IMR-90 (cell line): ENCODE data around the gene ROBO1. TPM values are rescaled to one million over a fixed set of nuclear protein-coding genes. Genes with fewer than 3 reads are reported as not detected.

Experiments used
- ATAC-seq: fragments of 200-7000 bp; cut with Tn5 transposase; 2 replicates; pipeline ENCODE4 v1.9.1; 2020; ENCODE audit warnings: low read depth, mild to moderate bottlenecking, moderate library complexity
- BruUV-seq: library from RNA; stranded (reverse); fragments of 400-500 nt; replicated peaks from 2 replicates; lab custom pipeline; 2021; lab: Mats Ljungman, UMichigan
- CTCF ChIA-PET: fragments of 300-600 bp; formaldehyde crosslinking; extraction: SDS; loops from one replicate; lab custom pipeline; 2021; ENCODE audit warnings: antibody characterized with exemption; lab: Yijun Ruan, JAX
- POLR2A ChIA-PET: fragments of 300-600 bp; sonication (Branson Sonifier 250); formaldehyde crosslinking; loops from one replicate; lab custom pipeline; 2022; ENCODE audit warnings: antibody characterized with exemption; ENCODE audit not compliant: unreplicated experiment; lab: Charles Lee
- DNase-seq: peaks from one replicate; pipeline ENCODE4 v3.0.0; 2013
- H2AFZ ChIP-seq: replicated peaks from 2 replicates; pipeline ENCODE3; 2013; ENCODE audit warnings: low read length, mild to moderate bottlenecking; ENCODE audit not compliant: poor library complexity
- H2AK5ac ChIP-seq: 2 replicates; pipeline ENCODE4 v1.6.1; 2013; ENCODE audit warnings: low read depth, low read length, inconsistent platforms
- H2AK9ac ChIP-seq: replicated peaks from 2 replicates; pipeline ENCODE3; 2013; ENCODE audit warnings: mild to moderate bottlenecking, low read depth, low read length, moderate library complexity; ENCODE audit not compliant: poor library complexity
- H2BK120ac ChIP-seq: 2 replicates; pipeline ENCODE4 v1.6.1; 2013; ENCODE audit warnings: low read depth, low read length, inconsistent platforms
- H2BK15ac ChIP-seq: 3 replicates; pipeline ENCODE4 v1.6.1; 2013; ENCODE audit warnings: low read depth, low read length, inconsistent platforms
- H2BK20ac ChIP-seq: 2 replicates; pipeline ENCODE4 v1.6.1; 2013; ENCODE audit warnings: low read depth, mild to moderate bottlenecking, inconsistent platforms, low read length, moderate library complexity
- H2BK5ac ChIP-seq: 2 replicates; pipeline ENCODE4 v1.6.1; 2013; ENCODE audit warnings: mild to moderate bottlenecking, low read depth, low read length, inconsistent platforms; ENCODE audit not compliant: poor library complexity, severe bottlenecking
- H3K14ac ChIP-seq: replicated peaks from 2 replicates; pipeline ENCODE4 v1.6.1; 2013; ENCODE audit warnings: low read depth, low read length, inconsistent platforms
- H3K18ac ChIP-seq: 2 replicates; pipeline ENCODE4 v1.6.1; 2013; ENCODE audit warnings: low read depth, low read length, control low read depth
- H3K23ac ChIP-seq: 2 replicates; pipeline ENCODE4 v1.6.1; 2013; ENCODE audit warnings: low read depth, low read length, inconsistent platforms
- H3K27ac ChIP-seq: 2 replicates; pipeline ENCODE4 v1.5.1; 2013; ENCODE audit warnings: mild to moderate bottlenecking, control low read depth, low read length; ENCODE audit not compliant: insufficient read depth
- H3K27me3 ChIP-seq: 2 replicates; pipeline ENCODE4 v1.6.1; 2013; ENCODE audit warnings: low read length; ENCODE audit not compliant: control insufficient read depth, insufficient read depth
- H3K36me3 ChIP-seq: 2 replicates; pipeline ENCODE4 v1.6.1; 2013; ENCODE audit warnings: low read length, mixed read lengths; ENCODE audit not compliant: control insufficient read depth, insufficient read depth
- H3K4ac ChIP-seq: 2 replicates; pipeline ENCODE4 v1.6.1; 2013; ENCODE audit warnings: low read depth, low read length, inconsistent platforms
- H3K4me1 ChIP-seq: 2 replicates; pipeline ENCODE4 v1.6.1; 2013; ENCODE audit warnings: low read length, mixed read lengths; ENCODE audit not compliant: control insufficient read depth, insufficient read depth
- H3K4me2 ChIP-seq: 2 replicates; pipeline ENCODE4 v1.6.1; 2013; ENCODE audit warnings: low read depth, mild to moderate bottlenecking, control low read depth, low read length, moderate library complexity
- H3K4me3 ChIP-seq: 2 replicates; pipeline ENCODE4 v1.5.1; 2013; ENCODE audit warnings: low read depth, mild to moderate bottlenecking, control low read depth, low read length, moderate library complexity; ENCODE audit not compliant: insufficient read depth
- H3K56ac ChIP-seq: 2 replicates; pipeline ENCODE4 v1.6.1; 2013; ENCODE audit warnings: low read length, inconsistent platforms; ENCODE audit not compliant: insufficient read depth; ENCODE audit errors: extremely low read depth
- H3K79me1 ChIP-seq, 2 experiments: 2 replicates each; pipeline ENCODE4 v1.6.1; 2013; ENCODE audit warnings: low read length in 2 of 2, inconsistent platforms in 1 of 2, low read depth in 1 of 2
- H3K9ac ChIP-seq: 2 replicates; pipeline ENCODE4 v1.6.1; 2013; ENCODE audit warnings: low read depth, low read length, control low read depth
- H3K9me1 ChIP-seq: 2 replicates; pipeline ENCODE4 v1.6.1; 2013; ENCODE audit warnings: low read length, inconsistent platforms; ENCODE audit not compliant: insufficient read depth
- H3K9me3 ChIP-seq: 2 replicates; pipeline ENCODE4 v1.6.1; 2013; ENCODE audit warnings: low read length; ENCODE audit not compliant: control insufficient read depth, insufficient read depth
- H4K20me1 ChIP-seq: 2 replicates; pipeline ENCODE4 v1.6.1; 2013; ENCODE audit warnings: low read length, inconsistent platforms; ENCODE audit not compliant: insufficient read depth
- H4K5ac ChIP-seq: 2 replicates; pipeline ENCODE4 v1.6.1; 2013; ENCODE audit warnings: mild to moderate bottlenecking, low read depth, low read length, control low read depth
- H4K8ac ChIP-seq, 2 experiments: 2 replicates each; pipeline ENCODE4 v1.6.1; 2013; ENCODE audit warnings: low read depth in 2 of 2, low read length in 2 of 2, control low read depth in 1 of 2, inconsistent platforms in 1 of 2
- H4K91ac ChIP-seq: 2 replicates; pipeline ENCODE4 v1.6.1; 2013; ENCODE audit warnings: low read depth, low read length, inconsistent platforms; ENCODE audit not compliant: insufficient read depth
- CEBPB ChIP-seq: IDR thresholded peaks from 2 replicates; pipeline ENCODE4 v1.6.1; 2012; ENCODE audit warnings: low read depth, low read length, improper control_type of control experiment
- MAFK ChIP-seq: IDR thresholded peaks from 2 replicates; pipeline ENCODE4 v1.6.1; 2012; ENCODE audit warnings: low read depth, low read length, improper control_type of control experiment
- MAZ ChIP-seq: IDR thresholded peaks from 2 replicates; pipeline ENCODE4 v1.6.1; 2012; ENCODE audit warnings: low read depth, mild to moderate bottlenecking, low read length, improper control_type of control experiment, moderate library complexity, borderline replicate concordance
- MXI1 ChIP-seq: IDR thresholded peaks from 2 replicates; pipeline ENCODE4 v1.6.1; 2012; ENCODE audit warnings: low read depth, mild to moderate bottlenecking, low read length, moderate library complexity, borderline replicate concordance
- NFE2L2 ChIP-seq: fragments of 150-350 bp; IDR thresholded peaks from 2 replicates; pipeline ENCODE4 v1.6.1; 2016; ENCODE audit warnings: low read depth, mild to moderate bottlenecking, low read length
- POLR2A ChIP-seq: IDR thresholded peaks from 2 replicates; pipeline ENCODE4 v1.6.1; 2012; ENCODE audit warnings: mild to moderate bottlenecking, low read depth, low read length
- RAD21 ChIP-seq: IDR thresholded peaks from 2 replicates; pipeline ENCODE4 v1.6.1; 2012; ENCODE audit warnings: low read length, improper control_type of control experiment
- RCOR1 ChIP-seq: IDR thresholded peaks from 2 replicates; pipeline ENCODE4 v1.6.1; 2012; ENCODE audit warnings: mild to moderate bottlenecking, low read length, improper control_type of control experiment; ENCODE audit not compliant: insufficient replicate concordance
- RFX5 ChIP-seq: IDR thresholded peaks from 2 replicates; pipeline ENCODE4 v1.8.0; 2012; ENCODE audit warnings: low read depth, mild to moderate bottlenecking, low read length, moderate library complexity
- SMC3 ChIP-seq: fragments of 150-350 bp; IDR thresholded peaks from 2 replicates; pipeline ENCODE4 v1.6.1; 2016; ENCODE audit warnings: low read depth, mild to moderate bottlenecking, antibody characterized with exemption, low read length, moderate library complexity
- WGBS, 2 experiments: methylation state at CpG; one replicate each; pipeline versions ENCODE4 v1.1.5 to v1.1.7; 2013; ENCODE audit warnings: missing lambda C conversion rate in 2 of 2; ENCODE audit not compliant: insufficient read length in 1 of 2; ENCODE audit errors: extremely low coverage in 2 of 2; 5-methylcytosine and 5-hydroxymethylcytosine counted together
- dilution Hi-C: fragments of 300-500 bp; cut with HindIII; formaldehyde crosslinking; loops from one replicate; pipeline ENCODE4 v1.14.3; 2018; ENCODE audit warnings: low sequenced_read_pairs; ENCODE audit not compliant: unreplicated experiment
- in situ Hi-C: fragments of 300-500 bp; cut with MboI; formaldehyde crosslinking; loops from 3 replicates; pipeline ENCODE4 v1.14.3; 2019; ENCODE audit warnings: low sequenced_read_pairs, inconsistent platforms, mixed read lengths
- intact Hi-C: fragments of 100-400 bp; cut with micrococcal nuclease; formaldehyde crosslinking; loops from 2 replicates; pipeline ENCODE4 v1.10.0; 2022
- polyA plus RNA-seq, 3 experiments: library from polyadenylated mRNA; depleted of rRNA; stranded (reverse); fragments of >200 nt; gene quantifications; 2 replicates each; pipeline ENCODE4 v1.2.3, GENCODE V29; 2012; ENCODE audit warnings: low replicate concordance in 1 of 3
- total RNA-seq: library from RNA; depleted of rRNA; stranded (reverse); fragments of >200 nt; gene quantifications from 2 replicates; pipeline ENCODE4 v1.2.3, GENCODE V29; 2012
- TF ChIP-seq, protein P1 (sequence below): conservative IDR thresholded peaks from 2 replicates; pipeline ENCODE4 v1.5.1; 2012; ENCODE audit warnings: mild to moderate bottlenecking, low read depth, low read length, improper control_type of control experiment

The ROBO1 gene
- total and polyA plus RNA-seq, 2 of the 4 experiments (the other 2 are of a cell fraction) = 24.1 to 53.9 TPM

DNA sequence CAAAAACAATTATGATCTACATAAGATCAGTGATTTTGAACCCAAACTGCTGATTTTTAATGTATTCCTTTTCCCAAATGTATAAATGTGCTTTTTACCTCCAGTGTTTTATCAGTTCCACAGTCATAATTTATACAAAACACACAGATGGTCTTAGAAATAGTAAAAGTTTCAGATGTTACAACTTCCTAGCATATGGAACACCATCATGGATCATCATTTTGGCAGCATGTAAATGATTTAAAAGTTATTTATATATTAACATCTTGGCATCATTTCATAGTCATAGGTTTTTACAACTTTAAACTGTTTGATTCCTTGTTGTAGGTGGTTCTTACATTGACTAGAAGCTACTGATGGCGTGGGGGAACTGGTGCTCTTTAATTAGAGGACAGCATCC lies 1025.3 kb downstream of the ROBO1 start:
- Histone ChIP-seq H3K14ac (no peak overlapping the region), H2BK5ac (no peak overlapping the region), H4K5ac (no peak overlapping the region), H2AFZ (no peak overlapping the region), H3K4ac (no peak overlapping the region), H2AK9ac (no peak overlapping the region), H4K20me1 (no peaks in the 10 kb centered on the region), H3K79me1 (no peaks in the 10 kb centered on the region; a peak in 1 of 4 replicates), H2AK5ac (no peak overlapping the region), H2BK15ac (no peak overlapping the region), H3K56ac (no peak overlapping the region), H3K9me1 (no peaks in the 10 kb centered on the region), H2BK120ac (no peak overlapping the region), H3K4me2 (no peak overlapping the region), H3K9ac (no peak overlapping the region), H3K4me3 (no peak overlapping the region), H4K91ac (no peak overlapping the region), H3K27me3 (no peaks in the 10 kb centered on the region), H3K36me3 (no peaks in the 10 kb centered on the region), H3K18ac (no peak overlapping the region), H3K9me3 (no peaks in the 10 kb centered on the region), H4K8ac (no peak overlapping the region), H3K27ac (no peak overlapping the region), H2BK20ac (no peak overlapping the region), H3K4me1 (no peaks in the 10 kb centered on the region), H3K23ac (no peak overlapping the region)
- no peak for ATAC-seq
- intact Hi-C loops (no loop called here), in situ Hi-C loops (no loop called here), dilution Hi-C loops (no loop called here)
- ChIA-PET CTCF (interaction anchor here (0.6 kb wide), 1 partner anchor 21 kb away, joined by 3 read pairs; no protein-coding TSS in a partner anchor), POLR2A (no interaction called here)
- TF ChIP-seq MAFK (no peak), MXI1 (no peak), SMC3 (no peak), NFE2L2 (no peak), CEBPB (no peak), POLR2A (no peak), RAD21 (no peak), MAZ (no peak), RCOR1 (no peak), RFX5 (no peak)
- TF ChIP-seq, protein P1, sequence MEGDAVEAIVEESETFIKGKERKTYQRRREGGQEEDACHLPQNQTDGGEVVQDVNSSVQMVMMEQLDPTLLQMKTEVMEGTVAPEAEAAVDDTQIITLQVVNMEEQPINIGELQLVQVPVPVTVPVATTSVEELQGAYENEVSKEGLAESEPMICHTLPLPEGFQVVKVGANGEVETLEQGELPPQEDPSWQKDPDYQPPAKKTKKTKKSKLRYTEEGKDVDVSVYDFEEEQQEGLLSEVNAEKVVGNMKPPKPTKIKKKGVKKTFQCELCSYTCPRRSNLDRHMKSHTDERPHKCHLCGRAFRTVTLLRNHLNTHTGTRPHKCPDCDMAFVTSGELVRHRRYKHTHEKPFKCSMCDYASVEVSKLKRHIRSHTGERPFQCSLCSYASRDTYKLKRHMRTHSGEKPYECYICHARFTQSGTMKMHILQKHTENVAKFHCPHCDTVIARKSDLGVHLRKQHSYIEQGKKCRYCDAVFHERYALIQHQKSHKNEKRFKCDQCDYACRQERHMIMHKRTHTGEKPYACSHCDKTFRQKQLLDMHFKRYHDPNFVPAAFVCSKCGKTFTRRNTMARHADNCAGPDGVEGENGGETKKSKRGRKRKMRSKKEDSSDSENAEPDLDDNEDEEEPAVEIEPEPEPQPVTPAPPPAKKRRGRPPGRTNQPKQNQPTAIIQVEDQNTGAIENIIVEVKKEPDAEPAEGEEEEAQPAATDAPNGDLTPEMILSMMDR = no peak
- no CpG with 5 or more reads among the region's 1 CpG for WGBS, 2 experiments
- DNase-seq = no peak
- no TSS peak for BruUV-seq
